ENCODE measurements around the gene LGI1. TPM values are rescaled to one million over a fixed set of nuclear protein-coding genes. Genes with fewer than 3 reads are reported as not detected.

LGI1 gene
- total and polyA plus RNA-seq, 2 of the 8 experiments (the other 6 are each of a cell fraction or from before 2014, with no cell fraction given) = 0.15 TPM; not detected in 1

DNA sequence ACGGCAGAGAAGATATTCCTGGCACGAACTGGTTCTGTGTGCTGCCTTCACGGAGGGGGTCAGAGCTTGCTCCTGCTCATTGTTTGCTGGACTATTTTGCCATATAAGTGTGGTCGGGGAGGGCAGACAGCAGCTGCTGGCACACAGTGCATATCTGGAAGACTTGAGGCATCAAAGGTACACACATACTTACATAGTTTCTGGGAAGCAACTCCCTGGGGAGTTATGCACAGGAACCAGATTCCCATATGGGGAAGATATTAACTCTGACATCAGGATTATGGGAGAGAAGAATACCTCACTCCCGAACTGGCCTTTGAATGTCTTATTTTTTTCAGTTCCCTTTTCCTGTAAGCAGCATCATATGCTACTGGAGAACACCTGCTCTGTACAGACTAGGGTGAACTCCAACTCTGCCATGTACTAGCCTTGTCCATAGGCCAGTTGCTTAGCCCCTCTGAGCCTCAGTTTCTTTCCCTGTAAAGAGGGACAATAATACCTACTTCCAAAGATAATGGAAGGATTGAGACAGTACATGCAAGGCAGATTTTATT is 41.5 kb downstream of the LGI1 start:
- no peaks in the 10 kb centered on the region for H3K79me1 ChIP-seq (ENCODE audit: low read depth, low read length)
- no peaks in the 10 kb centered on the region for H3K36me3 ChIP-seq (ENCODE audit: control insufficient read depth in 2 of 4, insufficient read depth in 4 of 4, low read length in 3 of 4)
- no peak overlapping the region for H3K4me3 ChIP-seq (ENCODE audit: extremely low read depth in 1 of 4, insufficient read depth in 2 of 4, low read depth in 3 of 4, low read length in 4 of 4)
- FAIRE-seq (no peak), DNase-seq (ENCODE audit: low read depth in 1 of 2, low spot score in 2 of 2) (no peak)
- POLR2A ChIA-PET (ENCODE audit: partially characterized antibody) = no interaction called here
- H3K79me2 ChIP-seq (ENCODE audit: control insufficient read depth in 1 of 2, insufficient read depth in 2 of 2, low read length in 2 of 2) = no peaks in the 10 kb centered on the region
- no peak overlapping the region for H2BK120ac ChIP-seq (replicated peaks; ENCODE audit: low read depth, low read length)
- no peaks in the 10 kb centered on the region; the same call in 1 of the 2 replicates for H3K23me2 ChIP-seq (ENCODE audit: low read depth, low read length)
- no peak overlapping the region for H2AFZ ChIP-seq (ENCODE audit: low read length)
- H2BK20ac ChIP-seq (ENCODE audit: low read length) = no peak overlapping the region
- WGBS, 2 experiments (ENCODE audit: extremely low coverage in 1 of 2, insufficient coverage in 1 of 2, insufficient read length in 1 of 2, insufficient replicate concordance in 2 of 2, low coverage in 1 of 2, low lambda C conversion rate in 2 of 2, missing lambda C conversion rate in 1 of 2) = 90% methylated on average over 5 of the region's 5 CpGs; no CpG with 5 or more reads in 1 of the 2 experiments
- no peak overlapping the region for H3K4ac ChIP-seq (replicated peaks; ENCODE audit: insufficient read length, low read depth, low read length)
- H2BK12ac ChIP-seq (ENCODE audit: low read depth, low read length) = no peak overlapping the region
- H4K20me1 ChIP-seq (replicated peaks in 1 of 2; ENCODE audit: control insufficient read depth in 1 of 2, insufficient read depth in 2 of 2, low read length in 2 of 2) = no peaks in the 10 kb centered on the region
- no peak overlapping the region for H3K27ac ChIP-seq (ENCODE audit: low read depth, low read length)
- CTCF ChIA-PET (ENCODE audit: partially characterized antibody) = interaction anchor here (4.0 to 4.9 kb wide), 2 partner anchors 16 to 53 kb away, joined by 23 to 27 read pairs; no protein-coding TSS in a partner anchor
- no peak overlapping the region for H2BK5ac ChIP-seq (ENCODE audit: low read depth, low read length)
- no peak overlapping the region for H3K56ac ChIP-seq (replicated peaks; ENCODE audit: insufficient read length, low read depth, low read length)
- no peak overlapping the region for H3K23ac ChIP-seq (ENCODE audit: insufficient read length)
- no peak overlapping the region for H3K4me2 ChIP-seq (ENCODE audit: insufficient read depth in 1 of 2, low read depth in 2 of 2, low read length in 2 of 2)
- H3K4me1 ChIP-seq (replicated peaks in 1 of 4; ENCODE audit: control insufficient read depth in 3 of 4, insufficient read depth in 4 of 4, low read length in 3 of 4) = peaks cover 0 to 2% (median 0%) of the 10 kb centered on the region in 4 experiments; a peak in 3 of 7 replicates
- H4K5ac ChIP-seq (ENCODE audit: insufficient read length, low read depth, low read length) = no peak overlapping the region
- H4K91ac ChIP-seq (replicated peaks; ENCODE audit: insufficient read length, low read length) = no peak overlapping the region
- H3K9ac ChIP-seq (replicated peaks in 1 of 4; ENCODE audit: extremely low read depth in 1 of 4, low read depth in 3 of 4, low read length in 3 of 4) = no peak overlapping the region
- H3K27me3 ChIP-seq (replicated peaks in 1 of 4; ENCODE audit: control insufficient read depth in 3 of 4, extremely low read depth in 1 of 4, insufficient read depth in 3 of 4, low read length in 3 of 4) = 0 out of 7 replicates have a peak, but pooled peaks cover 0 to 2% (median 0%) of the 10 kb centered on the region in 4 experiments
- H3K9me3 ChIP-seq (ENCODE audit: insufficient read depth in 2 of 2, low read depth in 1 of 2, low read length in 1 of 2) = no peaks in the 10 kb centered on the region
- H3K18ac ChIP-seq (ENCODE audit: extremely low read depth, low read length) = no peak overlapping the region
- H2BK15ac ChIP-seq (ENCODE audit: low read length) = no peak overlapping the region
- H4K8ac ChIP-seq (ENCODE audit: extremely low read depth, insufficient read depth, low read length) = no peak overlapping the region
- no peak overlapping the region for H2AK5ac ChIP-seq (ENCODE audit: low read depth, low read length)
- H3K14ac ChIP-seq (ENCODE audit: insufficient read length) = no peak overlapping the region
- TF ChIP-seq, protein P1, sequence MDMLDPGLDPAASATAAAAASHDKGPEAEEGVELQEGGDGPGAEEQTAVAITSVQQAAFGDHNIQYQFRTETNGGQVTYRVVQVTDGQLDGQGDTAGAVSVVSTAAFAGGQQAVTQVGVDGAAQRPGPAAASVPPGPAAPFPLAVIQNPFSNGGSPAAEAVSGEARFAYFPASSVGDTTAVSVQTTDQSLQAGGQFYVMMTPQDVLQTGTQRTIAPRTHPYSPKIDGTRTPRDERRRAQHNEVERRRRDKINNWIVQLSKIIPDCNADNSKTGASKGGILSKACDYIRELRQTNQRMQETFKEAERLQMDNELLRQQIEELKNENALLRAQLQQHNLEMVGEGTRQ (IDR thresholded peaks at IDR 0.05; ENCODE audit: low read length) = no peak
